CD14-positive monocyte (primary cell): ENCODE results near the gene TOP2A. TPM values are rescaled to one million over a fixed set of nuclear protein-coding genes. Genes with fewer than 3 reads are reported as not detected.

Experiments
- DNase-seq, 3 donors: peaks; one replicate each; pipeline ENCODE4 v3.0.0-alpha.2; 2011 to 2022
- H2AFZ ChIP-seq: 2 replicates; pipeline ENCODE4 v1.6.0; 2012; ENCODE audit warnings: mild to moderate bottlenecking, low read depth, low read length, inconsistent platforms; ENCODE audit not compliant: insufficient read depth, poor library complexity, severe bottlenecking
- H3K27ac ChIP-seq, 2 donors: 1 replicate in 1 of 2; 2 replicates in 1 of 2; pipeline ENCODE4 v1.5.1; 2012 to 2013; ENCODE audit warnings: low read length in 2 of 2, control low read depth in 1 of 2, inconsistent platforms in 1 of 2, low read depth in 1 of 2, mild to moderate bottlenecking in 1 of 2
- H3K27me3 ChIP-seq, 2 donors: one replicate each; pipeline versions ENCODE4 v1.6.0 to v1.6.1; 2011 to 2013; ENCODE audit warnings: low read length in 2 of 2; ENCODE audit not compliant: control insufficient read depth in 2 of 2, insufficient read depth in 2 of 2
- H3K36me3 ChIP-seq, 2 donors: replicated peaks in 1 of 2; 1 replicate in 1 of 2; 2 replicates in 1 of 2; pipeline versions ENCODE4 v1.5.1 to v1.6.1; 2012 to 2013; ENCODE audit warnings: low read length in 2 of 2, control low read depth in 1 of 2, inconsistent platforms in 1 of 2, mild to moderate bottlenecking in 1 of 2; ENCODE audit not compliant: insufficient read depth in 2 of 2, control insufficient read depth in 1 of 2
- H3K4me1 ChIP-seq, 2 donors: 1 replicate in 1 of 2; 2 replicates in 1 of 2; pipeline versions ENCODE4 v1.5.1 to v1.6.1; 2012 to 2013; ENCODE audit warnings: low read length in 2 of 2, control low read depth in 1 of 2, inconsistent platforms in 1 of 2, mild to moderate bottlenecking in 1 of 2, moderate library complexity in 1 of 2; ENCODE audit not compliant: insufficient read depth in 2 of 2, control insufficient read depth in 1 of 2
- H3K4me2 ChIP-seq: replicated peaks from 2 replicates; pipeline ENCODE3; 2012; ENCODE audit warnings: low read length, moderate library complexity, mild to moderate bottlenecking; ENCODE audit not compliant: poor library complexity, severe bottlenecking; ENCODE audit errors: extremely low read depth
- H3K4me3 ChIP-seq, 3 experiments: fragments of 200-600 bp in 1 of 3; sonication (generic) in 1 of 3; replicated peaks in 1 of 3; 1 replicate in 2 of 3; 2 replicates in 1 of 3; pipeline ENCODE4 v1.5.1; 2011 to 2013; ENCODE audit warnings: low read length in 3 of 3, mild to moderate bottlenecking in 3 of 3, control low read depth in 2 of 3, low read depth in 2 of 3, inconsistent platforms in 1 of 3, moderate library complexity in 1 of 3
- H3K79me2 ChIP-seq: 2 replicates; pipeline ENCODE4 v1.6.0; 2012; ENCODE audit warnings: mild to moderate bottlenecking, control low read depth, inconsistent platforms, low read length, moderate library complexity; ENCODE audit not compliant: insufficient read depth
- H3K9ac ChIP-seq: 2 replicates; pipeline ENCODE4 v1.6.0; 2017; ENCODE audit warnings: low read length, mild to moderate bottlenecking; ENCODE audit not compliant: insufficient read depth, poor library complexity, severe bottlenecking
- H3K9me3 ChIP-seq, 2 donors: replicated peaks in 1 of 2; 1 replicate in 1 of 2; 2 replicates in 1 of 2; pipeline versions ENCODE4 v1.5.1 to v1.6.1; 2012 to 2013; ENCODE audit warnings: low read length in 2 of 2, control low read depth in 1 of 2; ENCODE audit not compliant: control insufficient read depth in 1 of 2, insufficient read depth in 1 of 2
- H4K20me1 ChIP-seq: 2 replicates; pipeline ENCODE4 v1.6.0; 2012; ENCODE audit warnings: mild to moderate bottlenecking, low read length, control low read depth, moderate library complexity; ENCODE audit not compliant: insufficient read depth
- H3K27ac Mint-ChIP-seq, 7 donors: one replicate each; pipeline ENCODE4 v1.8.0; 2020; ENCODE audit warnings: mild to moderate bottlenecking in 7 of 7, mixed read lengths in 7 of 7, moderate library complexity in 6 of 7, inconsistent platforms in 2 of 7
- H3K27me3 Mint-ChIP-seq, 3 donors: one replicate each; pipeline ENCODE4 v1.8.0; 2021 to 2022; ENCODE audit warnings: low read depth in 3 of 3, mild to moderate bottlenecking in 3 of 3, mixed read lengths in 3 of 3, moderate library complexity in 3 of 3, inconsistent platforms in 1 of 3
- H3K36me3 Mint-ChIP-seq, 2 donors: one replicate each; pipeline ENCODE4 v1.8.0; 2020; ENCODE audit warnings: mixed read lengths in 2 of 2, inconsistent platforms in 1 of 2, mild to moderate bottlenecking in 1 of 2
- H3K4me1 Mint-ChIP-seq: one replicate; pipeline ENCODE4 v1.8.0; 2020; ENCODE audit warnings: mild to moderate bottlenecking, mixed read lengths
- H3K4me3 Mint-ChIP-seq, 2 donors: one replicate each; pipeline ENCODE4 v1.8.0; 2020; ENCODE audit warnings: mild to moderate bottlenecking in 2 of 2, mixed read lengths in 2 of 2, moderate library complexity in 1 of 2
- H3K9me3 Mint-ChIP-seq, 7 donors: one replicate each; pipeline ENCODE4 v1.8.0; 2020 to 2022; ENCODE audit warnings: mixed read lengths in 7 of 7, mild to moderate bottlenecking in 6 of 7, moderate library complexity in 6 of 7, inconsistent platforms in 2 of 7
- CTCF ChIP-seq: fragments of 200-600 bp; IDR thresholded peaks from one replicate; pipeline ENCODE4 v1.8.0; 2022; ENCODE audit warnings: antibody characterized with exemption, mild to moderate bottlenecking
- WGBS: methylation state at CpG from one replicate; pipeline ENCODE4 v1.1.5; 2013; ENCODE audit warnings: missing lambda C conversion rate; ENCODE audit not compliant: insufficient coverage; 5-methylcytosine and 5-hydroxymethylcytosine counted together
- intact Hi-C, 2 donors: fragments of 100-400 bp; cut with micrococcal nuclease; formaldehyde crosslinking; loops; one replicate each; pipeline versions ENCODE4 v1.15.0 to v1.15.1; 2023
- polyA plus RNA-seq, 3 donors: library from polyadenylated mRNA; depleted of rRNA in 1 of 3; unstranded in 2 of 3; stranded (reverse) in 1 of 3; fragments of 300-500 nt in 2 of 3; fragments of >200 nt in 1 of 3; fragmentation: Illumina TruSeq in 2 of 3; gene quantifications; 1 replicate in 2 of 3; 2 replicates in 1 of 3; pipeline ENCODE4 v1.2.3, GENCODE V29; 2012 to 2021

The TOP2A gene
- polyA plus RNA-seq, 3 donors = 0.01 to 0.94 (median 0.28) TPM

- H3K27me3 ChIP-seq = peaks cover 0 to 1% of the 10 kb centered on the region in 2 donors
- intact Hi-C loops = no loop called here
- peak overlapping the region; percentile 0 for H2AFZ ChIP-seq
- Mint-ChIP-seq H3K4me3 (no peak overlapping the region), H3K27ac (peak overlapping the region in 3 of 7 donors; percentile 5 to 76 (median 46)), H3K27me3 (peaks cover 10 to 11% (median 11%) of the 10 kb centered on the region in 3 donors), H3K36me3 (no peaks in the 10 kb centered on the region), H3K4me1 (peaks cover 20% of the 10 kb centered on the region), H3K9me3 (no peaks in the 10 kb centered on the region)
- no peaks in the 10 kb centered on the region for H3K36me3 ChIP-seq
- DNase-seq = no peak
- H3K9ac ChIP-seq = no peak overlapping the region
- no peaks in the 10 kb centered on the region for H3K79me2 ChIP-seq
- H3K4me1 ChIP-seq = peaks cover 13% of the 10 kb centered on the region in 2 donors
- no peaks in the 10 kb centered on the region for H4K20me1 ChIP-seq
- no peak overlapping the region for H3K27ac ChIP-seq
- 75% methylated on average over 5 of the region's 5 CpGs for WGBS
- no peaks in the 10 kb centered on the region for H3K9me3 ChIP-seq
- no peak overlapping the region for H3K4me3 ChIP-seq
- no peak for TF ChIP-seq CTCF
- H3K4me2 ChIP-seq = no peak overlapping the region
These were observed 19.5 kb upstream of the TOP2A start for GRCh38 chr17:40437095-40437732.

- Mint-ChIP-seq H3K27ac (no peak overlapping the region), H3K9me3 (no peaks in the 10 kb centered on the region), H3K27me3 (peaks cover 5 to 7% (median 6%) of the 10 kb centered on the region in 3 donors), H3K4me1 (peaks cover 20% of the 10 kb centered on the region), H3K36me3 (no peaks in the 10 kb centered on the region), H3K4me3 (no peak overlapping the region)
- Histone ChIP-seq H3K4me3 (no peak overlapping the region), H3K27ac (no peak overlapping the region), H3K9ac (no peak overlapping the region), H3K9me3 (no peaks in the 10 kb centered on the region), H3K27me3 (no peaks in the 10 kb centered on the region), H4K20me1 (no peaks in the 10 kb centered on the region), H3K79me2 (no peaks in the 10 kb centered on the region), H3K4me1 (peaks cover 13% of the 10 kb centered on the region in 2 donors), H2AFZ (peak overlapping the region; percentile 0), H3K36me3 (no peaks in the 10 kb centered on the region), H3K4me2 (no peak overlapping the region)
- intact Hi-C loops = no loop called here
- 6% methylated on average over 3 of the region's 5 CpGs for WGBS
- TF ChIP-seq CTCF = no peak
- no peak for DNase-seq
These were observed 18.9 kb upstream of the TOP2A start for GRCh38 chr17:40436636-40437035.
